Osteoblast (primary cell): ENCODE data around the gene PPM1F. TPM values are rescaled to one million over a fixed set of nuclear protein-coding genes. Genes with fewer than 3 reads are reported as not detected.
A peak's percentile ranks its signal among the peaks of the same experiment; 100 is the strongest.

Experiments used
- DNase-seq: peaks from one replicate; pipeline ENCODE4 v3.0.0; 2011; ENCODE audit warnings: low spot score, mixed read lengths; ENCODE audit not compliant: insufficient read length; ENCODE audit errors: missing footprints
- H2AFZ ChIP-seq: 2 replicates; pipeline ENCODE4 v1.6.0; 2011; ENCODE audit warnings: mild to moderate bottlenecking, low read length
- H3K27ac ChIP-seq: 2 replicates; pipeline ENCODE4 v1.5.1; 2011; ENCODE audit warnings: mild to moderate bottlenecking, low read depth, low read length, moderate library complexity
- H3K27me3 ChIP-seq: 2 replicates; pipeline ENCODE4 v1.6.0; 2012; ENCODE audit warnings: mild to moderate bottlenecking, control low read depth, inconsistent platforms, low read length, moderate library complexity; ENCODE audit not compliant: insufficient read depth
- H3K36me3 ChIP-seq: 2 replicates; pipeline ENCODE4 v1.5.1; 2011; ENCODE audit warnings: mild to moderate bottlenecking, low read length, control low read depth, moderate library complexity; ENCODE audit not compliant: insufficient read depth
- H3K4me1 ChIP-seq: 2 replicates; pipeline ENCODE4 v1.5.1; 2011; ENCODE audit warnings: mild to moderate bottlenecking, low read length, control low read depth, moderate library complexity; ENCODE audit not compliant: insufficient read depth
- H3K4me2 ChIP-seq: 2 replicates; pipeline ENCODE4 v1.6.0; 2011; ENCODE audit warnings: mild to moderate bottlenecking, low read length; ENCODE audit not compliant: insufficient read depth
- H3K4me3 ChIP-seq: fragments of 200-600 bp; sonication (generic); 3 replicates; pipeline ENCODE4 v1.5.1; 2012; ENCODE audit warnings: mild to moderate bottlenecking, low read length, inconsistent platforms; ENCODE audit not compliant: insufficient read depth
- H3K79me2 ChIP-seq: 2 replicates; pipeline ENCODE4 v1.6.0; 2012; ENCODE audit warnings: mild to moderate bottlenecking, low read length, control low read depth, inconsistent platforms; ENCODE audit not compliant: insufficient read depth
- H3K9me3 ChIP-seq: 2 replicates; pipeline ENCODE4 v1.5.1; 2011; ENCODE audit warnings: low read depth, low read length, control low read depth
- H4K20me1 ChIP-seq: 2 replicates; pipeline ENCODE4 v1.6.0; 2012; ENCODE audit warnings: mild to moderate bottlenecking, low read length, control low read depth; ENCODE audit not compliant: insufficient read depth
- total RNA-seq: library from RNA; depleted of rRNA; stranded (reverse); fragments of >200 nt; gene quantifications from 2 replicates; pipeline ENCODE4 v1.2.3, GENCODE V29; 2012
- TF ChIP-seq, protein P1 (sequence below): IDR thresholded peaks from 2 replicates; pipeline ENCODE4 v1.5.1; 2011; ENCODE audit warnings: mild to moderate bottlenecking, low read depth, low read length, moderate library complexity; ENCODE audit errors: extremely low read depth

Gene PPM1F
- total RNA-seq, 1 donor, result 22.8 TPM

DNA sequence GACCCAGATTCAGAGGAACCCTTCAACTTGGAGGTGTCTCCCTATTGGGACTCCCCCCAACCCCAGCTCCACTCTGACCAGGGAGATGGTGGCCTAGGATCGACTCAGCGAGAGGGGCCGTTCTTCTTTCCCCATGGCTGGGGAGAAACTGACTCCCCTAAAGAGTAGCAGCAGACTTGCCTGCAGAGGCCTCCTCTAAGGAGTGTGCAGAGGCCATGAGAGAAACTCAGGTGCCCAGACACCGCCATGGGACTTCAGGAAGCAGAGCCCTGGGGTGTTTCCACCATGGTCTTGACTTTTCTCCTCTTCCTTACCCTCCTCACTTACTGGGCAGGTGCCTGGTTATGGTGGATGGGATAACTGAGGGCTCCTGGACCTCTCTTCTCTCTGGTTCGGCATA is 32.6 kb upstream of the PPM1F start:
- peaks cover 26% of the 10 kb centered on the region for H3K79me2 ChIP-seq
- H2AFZ ChIP-seq, result peak overlapping the region; percentile 68

DNA sequence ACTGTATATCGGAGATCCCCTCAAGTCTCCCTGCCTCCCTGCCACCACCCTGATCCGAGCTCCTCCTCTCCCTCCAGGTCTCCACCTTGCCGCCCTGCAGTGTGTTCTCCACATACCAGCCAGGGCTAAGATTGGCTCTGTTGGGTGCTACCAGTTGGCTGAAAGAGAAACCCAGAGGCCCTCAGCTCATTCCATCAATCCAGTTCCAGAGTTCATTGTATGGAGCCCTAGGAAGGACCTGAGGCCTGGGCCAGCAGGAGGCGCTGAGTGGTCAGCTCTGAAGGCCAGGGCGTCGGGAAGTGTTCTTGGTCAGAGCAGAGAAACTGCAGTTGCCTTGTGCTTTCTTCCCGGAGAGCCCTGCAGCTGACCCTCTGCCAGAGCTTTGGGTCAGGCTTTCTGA is 32.1 kb upstream of the PPM1F start:
- peaks cover 3% of the 10 kb centered on the region for H4K20me1 ChIP-seq

More for the DNA sequence above, 32.6 kb upstream of the PPM1F start:
- Histone ChIP-seq H3K36me3 (no peaks in the 10 kb centered on the region), H3K4me2 (no peak overlapping the region), H4K20me1 (peaks cover 3% of the 10 kb centered on the region), H3K4me1 (peaks cover 8% of the 10 kb centered on the region), H3K9me3 (no peaks in the 10 kb centered on the region), H3K27me3 (peaks cover 9% of the 10 kb centered on the region), H3K27ac (no peak overlapping the region), H3K4me3 (no peak overlapping the region)
- DNase-seq, result no peak
- TF ChIP-seq, protein P1, sequence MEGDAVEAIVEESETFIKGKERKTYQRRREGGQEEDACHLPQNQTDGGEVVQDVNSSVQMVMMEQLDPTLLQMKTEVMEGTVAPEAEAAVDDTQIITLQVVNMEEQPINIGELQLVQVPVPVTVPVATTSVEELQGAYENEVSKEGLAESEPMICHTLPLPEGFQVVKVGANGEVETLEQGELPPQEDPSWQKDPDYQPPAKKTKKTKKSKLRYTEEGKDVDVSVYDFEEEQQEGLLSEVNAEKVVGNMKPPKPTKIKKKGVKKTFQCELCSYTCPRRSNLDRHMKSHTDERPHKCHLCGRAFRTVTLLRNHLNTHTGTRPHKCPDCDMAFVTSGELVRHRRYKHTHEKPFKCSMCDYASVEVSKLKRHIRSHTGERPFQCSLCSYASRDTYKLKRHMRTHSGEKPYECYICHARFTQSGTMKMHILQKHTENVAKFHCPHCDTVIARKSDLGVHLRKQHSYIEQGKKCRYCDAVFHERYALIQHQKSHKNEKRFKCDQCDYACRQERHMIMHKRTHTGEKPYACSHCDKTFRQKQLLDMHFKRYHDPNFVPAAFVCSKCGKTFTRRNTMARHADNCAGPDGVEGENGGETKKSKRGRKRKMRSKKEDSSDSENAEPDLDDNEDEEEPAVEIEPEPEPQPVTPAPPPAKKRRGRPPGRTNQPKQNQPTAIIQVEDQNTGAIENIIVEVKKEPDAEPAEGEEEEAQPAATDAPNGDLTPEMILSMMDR, result no peak

DNA sequence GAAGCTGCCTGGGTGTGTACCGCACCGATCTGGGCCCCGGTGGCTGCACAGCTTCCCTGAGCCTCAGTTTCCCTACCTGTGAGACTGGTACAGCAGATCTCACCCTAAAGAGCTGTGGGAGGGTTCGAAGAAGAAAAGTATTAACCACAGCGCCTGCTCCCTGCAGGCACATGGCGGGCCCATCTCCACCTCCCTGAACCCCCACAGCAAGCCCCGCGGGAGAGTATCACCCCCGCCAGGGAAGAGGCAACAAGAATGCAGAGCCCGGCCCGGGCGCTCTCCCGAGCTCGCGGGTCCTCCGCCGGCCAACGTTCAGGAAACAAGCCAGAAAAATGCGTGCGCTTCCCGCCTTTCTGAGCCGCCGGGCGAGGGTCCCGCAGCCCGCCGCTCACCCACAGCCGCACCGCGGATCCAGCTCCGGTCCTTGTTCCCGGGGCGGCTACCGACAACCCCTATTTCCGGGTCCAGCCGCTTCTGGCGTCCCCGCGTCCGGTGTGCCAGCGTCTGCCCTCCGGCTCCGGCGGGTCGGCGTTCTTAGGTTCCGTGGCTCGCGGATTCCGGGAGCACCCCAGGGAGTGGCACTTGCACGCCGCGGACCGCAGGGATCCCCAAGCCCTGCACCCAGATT is 29.8 kb upstream of the PPM1F start, which contains the start of gene TOP3B:
Gene TOP3B (minus strand): TSS at position 450 of the 628 bp plus-strand sequence. CDS start 7,078 bp downstream, outside the sequence.
- H3K4me2 ChIP-seq, result peak within 1 kb of the TSS; percentile 98
- H3K36me3 ChIP-seq, result no peaks in the 10 kb centered on the region
- peak within 1 kb of the TSS; percentile 83 for H3K27ac ChIP-seq
- TF ChIP-seq, protein P1, result no peak
- peaks cover 50% of the 10 kb centered on the region for H3K79me2 ChIP-seq
- H3K4me3 ChIP-seq, result peak within 1 kb of the TSS; percentile 99
- no peaks in the 10 kb centered on the region for H3K9me3 ChIP-seq
- peak within 1 kb of the TSS; percentile 90 for H2AFZ ChIP-seq
- H3K4me1 ChIP-seq, result peaks cover 8% of the 10 kb centered on the region
- peak; percentile 97 for DNase-seq
- H3K27me3 ChIP-seq, result no peaks in the 10 kb centered on the region
- H4K20me1 ChIP-seq, result peaks cover 21% of the 10 kb centered on the region

More for the DNA sequence above, 32.1 kb upstream of the PPM1F start:
- Histone ChIP-seq H3K36me3 (no peaks in the 10 kb centered on the region), H3K79me2 (peaks cover 30% of the 10 kb centered on the region), H3K4me2 (no peak overlapping the region), H3K4me3 (no peak overlapping the region), H3K27me3 (peaks cover 5% of the 10 kb centered on the region), H3K9me3 (no peaks in the 10 kb centered on the region), H3K4me1 (peaks cover 8% of the 10 kb centered on the region), H3K27ac (no peak overlapping the region), H2AFZ (peak overlapping the region; percentile 68)
- TF ChIP-seq, protein P1, result peak; percentile 48
- DNase-seq, result peak; percentile 80

DNA sequence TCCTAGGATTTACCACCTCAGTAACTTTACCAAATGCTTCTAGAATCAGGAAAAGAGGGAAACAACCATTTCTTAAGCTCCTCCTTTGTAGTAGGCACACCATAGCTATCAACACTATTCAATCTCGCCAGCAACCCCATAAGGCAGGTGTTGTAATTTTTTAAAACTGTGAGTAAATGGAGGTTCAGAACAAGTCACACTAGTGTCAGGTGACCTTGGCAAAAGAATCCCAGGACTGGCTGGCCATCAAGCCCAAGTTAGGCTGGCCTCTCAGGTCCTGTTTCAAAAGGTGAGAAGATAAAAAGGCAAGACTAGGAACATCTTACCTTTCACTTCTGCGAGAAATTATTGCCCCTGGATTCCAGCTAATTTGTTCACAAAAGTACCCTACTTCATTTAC is 29.2 kb upstream of the PPM1F start:
- no peaks in the 10 kb centered on the region for H3K36me3 ChIP-seq
- H3K4me3 ChIP-seq, result peak overlapping the region; percentile 99
- peaks cover 21% of the 10 kb centered on the region for H4K20me1 ChIP-seq
- H2AFZ ChIP-seq, result peak overlapping the region; percentile 90
- peak; percentile 68 for DNase-seq
- H3K9me3 ChIP-seq, result no peaks in the 10 kb centered on the region
- peaks cover 54% of the 10 kb centered on the region for H3K79me2 ChIP-seq
- TF ChIP-seq, protein P1, result no peak
- peak overlapping the region; percentile 83 for H3K27ac ChIP-seq
- H3K27me3 ChIP-seq, result no peaks in the 10 kb centered on the region
- H3K4me2 ChIP-seq, result peak overlapping the region; percentile 98
- H3K4me1 ChIP-seq, result peaks cover 8% of the 10 kb centered on the region
